WTC11 (cell line): ENCODE results near the gene RPL19. TPM values are rescaled to one million over a fixed set of nuclear protein-coding genes. Genes with fewer than 3 reads are reported as not detected.

Experiments used
- ATAC-seq: fragments of 200-7000 bp; cut with Tn5 transposase; 2 replicates; pipeline ENCODE4 v1.10.0; 2021; ENCODE audit warnings: mild to moderate bottlenecking, moderate library complexity
- CTCF ChIA-PET: fragments of 300-600 bp; sonication (Branson Sonifier 250); formaldehyde crosslinking; loops from one replicate; lab custom pipeline; 2021; ENCODE audit warnings: antibody characterized with exemption; lab: Charles Lee
- POLR2A ChIA-PET: fragments of 350-600 bp; sonication (Branson Sonifier 250); formaldehyde crosslinking; loops from one replicate; lab custom pipeline; 2021; ENCODE audit warnings: antibody characterized with exemption; lab: Charles Lee
- DNase-seq: peaks from one replicate; pipeline ENCODE4 v3.0.0; 2021; ENCODE audit warnings: low spot score
- H3K27ac Mint-ChIP-seq: 2 replicates; pipeline ENCODE4 v1.8.0; 2021; ENCODE audit warnings: mixed read lengths
- H3K27me3 Mint-ChIP-seq: 2 replicates; pipeline ENCODE4 v1.8.0; 2021; ENCODE audit warnings: low read depth, mild to moderate bottlenecking, moderate library complexity, mixed read lengths
- H3K36me3 Mint-ChIP-seq: 2 replicates; pipeline ENCODE4 v1.8.0; 2021; ENCODE audit warnings: mixed read lengths
- H3K4me1 Mint-ChIP-seq: 2 replicates; pipeline ENCODE4 v1.8.0; 2022; ENCODE audit warnings: mixed read lengths
- H3K4me3 Mint-ChIP-seq: 2 replicates; pipeline ENCODE4 v1.8.0; 2021; ENCODE audit warnings: mild to moderate bottlenecking, moderate library complexity, mixed read lengths
- H3K9me3 Mint-ChIP-seq: 2 replicates; pipeline ENCODE4 v1.8.0; 2021; ENCODE audit warnings: mixed read lengths
- CBFB ChIP-seq: sonication (generic); formaldehyde crosslinking; IDR thresholded peaks from 2 replicates; pipeline ENCODE4 v1.8.1; 2022; ENCODE audit warnings: mild to moderate bottlenecking, low read depth, missing genetic modification reagents
- EMX1 ChIP-seq: fragments of 250-450 bp; sonication (Bioruptor Pico); IDR thresholded peaks from 2 replicates; pipeline ENCODE4 v1.8.0; 2021; ENCODE audit warnings: mild to moderate bottlenecking
- FOXJ3 ChIP-seq: sonication (generic); formaldehyde crosslinking; IDR thresholded peaks from 2 replicates; pipeline ENCODE4 v1.9.0; 2021; ENCODE audit warnings: missing genetic modification reagents, mild to moderate bottlenecking, borderline replicate concordance
- FOXP1 ChIP-seq: sonication (generic); formaldehyde crosslinking; IDR thresholded peaks from 2 replicates; pipeline ENCODE4 v1.8.0; 2022; ENCODE audit warnings: missing genetic modification reagents, mild to moderate bottlenecking, moderate library complexity, borderline replicate concordance
- IRF2 ChIP-seq: sonication (generic); formaldehyde crosslinking; IDR thresholded peaks from 2 replicates; pipeline ENCODE4 v1.8.0; 2022; ENCODE audit warnings: low read depth, missing genetic modification reagents, borderline replicate concordance
- MYBL2 ChIP-seq: sonication (generic); formaldehyde crosslinking; IDR thresholded peaks from 2 replicates; pipeline ENCODE4 v1.8.1; 2023; ENCODE audit warnings: mild to moderate bottlenecking, moderate library complexity, missing genetic modification reagents
- NFYB ChIP-seq: sonication (generic); formaldehyde crosslinking; conservative IDR thresholded peaks from 2 replicates; pipeline ENCODE4 v1.8.0; 2022; ENCODE audit warnings: low read depth, missing genetic modification reagents
- NR3C1 ChIP-seq: sonication (generic); formaldehyde crosslinking; conservative IDR thresholded peaks from 2 replicates; pipeline ENCODE4 v1.8.1; 2023; ENCODE audit warnings: low read depth, mild to moderate bottlenecking, missing genetic modification reagents
- RELA ChIP-seq: sonication (generic); formaldehyde crosslinking; IDR thresholded peaks from 2 replicates; pipeline ENCODE4 v1.8.1; 2022; ENCODE audit warnings: missing genetic modification reagents, mild to moderate bottlenecking, borderline replicate concordance
- SMAD3 ChIP-seq: sonication (generic); formaldehyde crosslinking; IDR thresholded peaks from 2 replicates; pipeline ENCODE4 v1.8.0; 2022; ENCODE audit warnings: missing genetic modification reagents, mild to moderate bottlenecking, borderline replicate concordance
- SOX15 ChIP-seq: fragments of 250-450 bp; sonication (Bioruptor Pico); IDR thresholded peaks from 2 replicates; pipeline ENCODE4 v1.9.0; 2021; ENCODE audit warnings: mild to moderate bottlenecking
- SP1 ChIP-seq: sonication (generic); formaldehyde crosslinking; conservative IDR thresholded peaks from 2 replicates; pipeline ENCODE4 v1.8.1; 2022; ENCODE audit warnings: missing genetic modification reagents
- TEAD1 ChIP-seq: sonication (generic); formaldehyde crosslinking; IDR thresholded peaks from 2 replicates; pipeline ENCODE4 v1.8.0; 2022; ENCODE audit warnings: mild to moderate bottlenecking, missing genetic modification reagents
- TP53 ChIP-seq: sonication (generic); formaldehyde crosslinking; IDR thresholded peaks from 2 replicates; pipeline ENCODE4 v1.8.1; 2023; ENCODE audit warnings: mild to moderate bottlenecking, missing genetic modification reagents
- ZBTB21 ChIP-seq: sonication (generic); formaldehyde crosslinking; IDR thresholded peaks from 2 replicates; pipeline ENCODE4 v1.8.1; 2023; ENCODE audit warnings: mild to moderate bottlenecking, missing genetic modification reagents, borderline replicate concordance
- ZNF219 ChIP-seq: sonication (generic); formaldehyde crosslinking; IDR thresholded peaks from 2 replicates; pipeline ENCODE4 v1.8.0; 2023; ENCODE audit warnings: missing genetic modification reagents, mild to moderate bottlenecking, borderline replicate concordance
- ZNF423 ChIP-seq: fragments of 250-450 bp; sonication (Bioruptor Pico); IDR thresholded peaks from 2 replicates; pipeline ENCODE4 v2.1.2; 2022; ENCODE audit warnings: mild to moderate bottlenecking, moderate library complexity
- ZNF671 ChIP-seq: fragments of 250-450 bp; sonication (Bioruptor Pico); IDR thresholded peaks from 2 replicates; pipeline ENCODE4 v1.8.0; 2021; ENCODE audit warnings: mild to moderate bottlenecking
- total RNA-seq: library from RNA; stranded (reverse); gene quantifications from 3 replicates; pipeline ENCODE4 v1.2.3, GENCODE V29; 2021
- TF ChIP-seq, protein P1 (sequence below): sonication (generic); formaldehyde crosslinking; IDR thresholded peaks from 2 replicates; pipeline ENCODE4 v1.8.1; 2023; ENCODE audit warnings: mild to moderate bottlenecking, missing genetic modification reagents, borderline replicate concordance
- TF ChIP-seq, protein P2 (sequence below): fragments of 250-450 bp; sonication (Bioruptor Pico); IDR thresholded peaks from 2 replicates; pipeline ENCODE4 v1.8.0; 2021; ENCODE audit warnings: mild to moderate bottlenecking
- TF ChIP-seq, protein P3 (sequence below): sonication (generic); formaldehyde crosslinking; IDR thresholded peaks from 2 replicates; pipeline ENCODE4 v1.8.1; 2022; ENCODE audit warnings: mild to moderate bottlenecking, missing genetic modification reagents, moderate library complexity, borderline replicate concordance
- TF ChIP-seq, protein P4 (sequence below): fragments of 250-450 bp; sonication (Bioruptor Pico); IDR thresholded peaks from 2 replicates; pipeline ENCODE4 v1.9.0; 2021; ENCODE audit warnings: mild to moderate bottlenecking

RPL19 gene
- total RNA-seq, 1 experiment from 2014 or later: 1,970 TPM

DNA sequence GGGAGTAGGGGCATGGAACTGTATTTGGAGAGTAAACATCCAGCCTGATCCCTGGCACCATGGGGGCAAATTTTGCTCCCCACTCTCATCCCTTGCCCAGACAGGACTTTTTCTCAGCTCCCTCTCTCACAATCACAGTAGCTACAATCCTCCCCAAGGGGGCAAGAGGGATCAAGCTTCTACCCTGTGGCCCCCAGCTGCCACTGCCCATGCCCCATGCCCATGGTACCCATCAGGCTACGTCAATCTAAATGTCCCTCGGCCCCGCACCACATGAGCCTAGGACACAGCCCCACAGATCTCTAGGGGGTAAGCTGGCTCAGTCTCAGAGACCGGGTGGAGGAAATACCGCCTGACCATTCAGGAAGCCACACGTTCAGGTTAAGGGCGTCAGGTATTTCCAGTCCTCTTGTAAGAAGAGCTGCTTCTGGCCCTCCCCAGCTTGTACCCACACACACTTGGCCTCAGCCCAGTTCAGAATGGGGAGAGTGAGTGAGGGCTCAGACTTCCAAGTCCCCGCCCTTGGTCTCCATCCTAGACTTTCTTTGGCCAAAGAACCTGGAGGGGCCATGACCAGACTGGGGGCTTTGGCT, 4.4 kb upstream of the RPL19 start:
- Mint-ChIP-seq H3K27me3 (no peaks in the 10 kb centered on the region; the same call in 1 of the 2 replicates), H3K4me1 (peaks cover 42% of the 10 kb centered on the region), H3K4me3 (peak overlapping the region; percentile 66), H3K9me3 (no peaks in the 10 kb centered on the region), H3K36me3 (peaks cover 27% of the 10 kb centered on the region), H3K27ac (no peak overlapping the region)
- ChIA-PET POLR2A (interaction anchor here (1.0 to 2.4 kb wide), 2 partner anchors 11 to 31 kb away, joined by 6 read pairs; no protein-coding TSS in a partner anchor), CTCF (interaction anchor here (1.0 to 5.3 kb wide), 13 partner anchors 12 to 270 kb away, joined by 3 to 62 read pairs (median 12); partner anchors contain the start of genes ARL5C, LASP1NB and STAC2)
- DNase-seq: no peak
- TF ChIP-seq SP1 (CRISPR knock-in tag): no peak
- no peak for TF ChIP-seq ZNF219 (CRISPR knock-in tag)
- TF ChIP-seq IRF2: no peak
- TF ChIP-seq CBFB (CRISPR knock-in tag): no peak
- TF ChIP-seq FOXP1 (CRISPR knock-in tag): no peak
- no peak for TF ChIP-seq ZBTB21 (CRISPR knock-in tag)
- TF ChIP-seq, protein P1, sequence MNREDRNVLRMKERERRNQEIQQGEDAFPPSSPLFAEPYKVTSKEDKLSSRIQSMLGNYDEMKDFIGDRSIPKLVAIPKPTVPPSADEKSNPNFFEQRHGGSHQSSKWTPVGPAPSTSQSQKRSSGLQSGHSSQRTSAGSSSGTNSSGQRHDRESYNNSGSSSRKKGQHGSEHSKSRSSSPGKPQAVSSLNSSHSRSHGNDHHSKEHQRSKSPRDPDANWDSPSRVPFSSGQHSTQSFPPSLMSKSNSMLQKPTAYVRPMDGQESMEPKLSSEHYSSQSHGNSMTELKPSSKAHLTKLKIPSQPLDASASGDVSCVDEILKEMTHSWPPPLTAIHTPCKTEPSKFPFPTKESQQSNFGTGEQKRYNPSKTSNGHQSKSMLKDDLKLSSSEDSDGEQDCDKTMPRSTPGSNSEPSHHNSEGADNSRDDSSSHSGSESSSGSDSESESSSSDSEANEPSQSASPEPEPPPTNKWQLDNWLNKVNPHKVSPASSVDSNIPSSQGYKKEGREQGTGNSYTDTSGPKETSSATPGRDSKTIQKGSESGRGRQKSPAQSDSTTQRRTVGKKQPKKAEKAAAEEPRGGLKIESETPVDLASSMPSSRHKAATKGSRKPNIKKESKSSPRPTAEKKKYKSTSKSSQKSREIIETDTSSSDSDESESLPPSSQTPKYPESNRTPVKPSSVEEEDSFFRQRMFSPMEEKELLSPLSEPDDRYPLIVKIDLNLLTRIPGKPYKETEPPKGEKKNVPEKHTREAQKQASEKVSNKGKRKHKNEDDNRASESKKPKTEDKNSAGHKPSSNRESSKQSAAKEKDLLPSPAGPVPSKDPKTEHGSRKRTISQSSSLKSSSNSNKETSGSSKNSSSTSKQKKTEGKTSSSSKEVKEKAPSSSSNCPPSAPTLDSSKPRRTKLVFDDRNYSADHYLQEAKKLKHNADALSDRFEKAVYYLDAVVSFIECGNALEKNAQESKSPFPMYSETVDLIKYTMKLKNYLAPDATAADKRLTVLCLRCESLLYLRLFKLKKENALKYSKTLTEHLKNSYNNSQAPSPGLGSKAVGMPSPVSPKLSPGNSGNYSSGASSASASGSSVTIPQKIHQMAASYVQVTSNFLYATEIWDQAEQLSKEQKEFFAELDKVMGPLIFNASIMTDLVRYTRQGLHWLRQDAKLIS: no peak
- no peak for TF ChIP-seq RELA (CRISPR knock-in tag)
- TF ChIP-seq NFYB (CRISPR knock-in tag): no peak
- no peak for TF ChIP-seq SMAD3 (CRISPR knock-in tag)
- no peak for TF ChIP-seq NR3C1 (CRISPR knock-in tag)
- no peak for TF ChIP-seq TEAD1
- TF ChIP-seq FOXJ3 (CRISPR knock-in tag): no peak
- no peak for TF ChIP-seq ZNF423 (CRISPR knock-in tag)
- no peak for TF ChIP-seq ZNF671 (CRISPR knock-in tag)
- no peak for ATAC-seq

DNA sequence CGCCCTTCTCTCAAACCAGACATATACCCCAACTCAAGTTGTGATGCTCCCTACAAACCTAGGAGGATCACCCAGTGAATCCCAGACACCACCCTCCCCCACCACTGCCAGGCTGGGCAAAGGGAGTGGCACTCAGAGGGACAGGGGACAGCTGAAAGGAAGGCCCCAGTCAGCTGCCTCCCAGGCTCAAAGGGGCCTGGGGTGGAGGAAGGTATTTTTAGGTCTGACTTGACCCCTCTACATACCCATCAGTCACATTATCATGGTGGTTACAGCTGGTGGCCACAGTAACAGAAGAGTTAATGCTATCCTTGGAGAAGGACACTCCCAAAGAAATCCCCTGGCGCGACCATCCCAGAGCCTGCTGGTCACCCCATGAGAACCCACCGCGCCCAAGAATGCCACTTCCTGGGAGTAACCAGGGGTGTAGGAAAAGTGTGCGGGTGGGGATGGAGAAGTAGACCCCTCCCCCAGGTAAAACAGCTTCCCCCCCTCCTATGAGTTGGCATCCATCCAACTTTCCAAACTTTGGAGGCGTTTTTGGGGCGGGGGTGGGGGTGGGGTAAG, 3.8 kb upstream of the RPL19 start:
- Mint-ChIP-seq H3K27ac (no peak overlapping the region), H3K4me3 (peak overlapping the region; percentile 66), H3K9me3 (no peaks in the 10 kb centered on the region), H3K4me1 (peaks cover 46% of the 10 kb centered on the region), H3K27me3 (no peaks in the 10 kb centered on the region; the same call in 1 of the 2 replicates), H3K36me3 (peaks cover 33% of the 10 kb centered on the region)
- ATAC-seq: no peak
- CTCF ChIA-PET: interaction anchor here (1.0 to 5.3 kb wide), 8 partner anchors 11 to 48 kb away, joined by 4 to 62 read pairs (median 28); partner anchors contain the start of gene ARL5C
- DNase-seq: no peak
- TF ChIP-seq, protein P1: no peak
- TF ChIP-seq EMX1 (CRISPR knock-in tag) (no peak), SOX15 (CRISPR knock-in tag) (no peak), MYBL2 (CRISPR knock-in tag) (no peak), ZNF671 (CRISPR knock-in tag) (no peak), RELA (CRISPR knock-in tag) (no peak), TP53 (CRISPR knock-in tag) (no peak), NFYB (CRISPR knock-in tag) (no peak)
- TF ChIP-seq, protein P2, sequence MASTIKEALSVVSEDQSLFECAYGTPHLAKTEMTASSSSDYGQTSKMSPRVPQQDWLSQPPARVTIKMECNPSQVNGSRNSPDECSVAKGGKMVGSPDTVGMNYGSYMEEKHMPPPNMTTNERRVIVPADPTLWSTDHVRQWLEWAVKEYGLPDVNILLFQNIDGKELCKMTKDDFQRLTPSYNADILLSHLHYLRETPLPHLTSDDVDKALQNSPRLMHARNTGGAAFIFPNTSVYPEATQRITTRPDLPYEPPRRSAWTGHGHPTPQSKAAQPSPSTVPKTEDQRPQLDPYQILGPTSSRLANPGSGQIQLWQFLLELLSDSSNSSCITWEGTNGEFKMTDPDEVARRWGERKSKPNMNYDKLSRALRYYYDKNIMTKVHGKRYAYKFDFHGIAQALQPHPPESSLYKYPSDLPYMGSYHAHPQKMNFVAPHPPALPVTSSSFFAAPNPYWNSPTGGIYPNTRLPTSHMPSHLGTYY (CRISPR knock-in tag): no peak
- TF ChIP-seq, protein P3, sequence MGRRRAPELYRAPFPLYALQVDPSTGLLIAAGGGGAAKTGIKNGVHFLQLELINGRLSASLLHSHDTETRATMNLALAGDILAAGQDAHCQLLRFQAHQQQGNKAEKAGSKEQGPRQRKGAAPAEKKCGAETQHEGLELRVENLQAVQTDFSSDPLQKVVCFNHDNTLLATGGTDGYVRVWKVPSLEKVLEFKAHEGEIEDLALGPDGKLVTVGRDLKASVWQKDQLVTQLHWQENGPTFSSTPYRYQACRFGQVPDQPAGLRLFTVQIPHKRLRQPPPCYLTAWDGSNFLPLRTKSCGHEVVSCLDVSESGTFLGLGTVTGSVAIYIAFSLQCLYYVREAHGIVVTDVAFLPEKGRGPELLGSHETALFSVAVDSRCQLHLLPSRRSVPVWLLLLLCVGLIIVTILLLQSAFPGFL: no peak
- TF ChIP-seq, protein P4, sequence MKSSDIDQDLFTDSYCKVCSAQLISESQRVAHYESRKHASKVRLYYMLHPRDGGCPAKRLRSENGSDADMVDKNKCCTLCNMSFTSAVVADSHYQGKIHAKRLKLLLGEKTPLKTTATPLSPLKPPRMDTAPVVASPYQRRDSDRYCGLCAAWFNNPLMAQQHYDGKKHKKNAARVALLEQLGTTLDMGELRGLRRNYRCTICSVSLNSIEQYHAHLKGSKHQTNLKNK (CRISPR knock-in tag): no peak
- POLR2A ChIA-PET: interaction anchor here (2.4 kb wide), 1 partner anchor 32 kb away, joined by 6 read pairs; no protein-coding TSS in a partner anchor
